Heart left ventricle (tissue), 16 donors: ENCODE data around the gene NFIB. TPM values are rescaled to one million over a fixed set of nuclear protein-coding genes. Genes with fewer than 3 reads are reported as not detected.

ENCODE experiments used
- ATAC-seq, 4 donors: fragments of 200-7000 bp; cut with Tn5 transposase; one replicate each; pipeline ENCODE4 v1.9.1; 2020 to 2022; ENCODE audit warnings: moderate library complexity in 4 of 4, mild to moderate bottlenecking in 3 of 4, moderate number of reproducible peaks in 1 of 4
- DNase-seq, 5 donors: peaks; one replicate each; pipeline ENCODE4 v3.0.0-alpha.2; 2020
- H3K27ac ChIP-seq, 12 donors: fragments of 200-600 bp; sonication (generic) in 4 of 12; one replicate each; pipeline versions ENCODE4 v1.5.0 to v1.8.0; 2016 to 2022; ENCODE audit warnings: mild to moderate bottlenecking in 2 of 12
- H3K27me3 ChIP-seq, 9 donors: fragments of 200-600 bp; sonication (generic) in 2 of 9; one replicate each; pipeline versions ENCODE4 v1.5.1 to v1.8.0; 2016 to 2022; ENCODE audit warnings: mild to moderate bottlenecking in 3 of 9
- H3K36me3 ChIP-seq, 9 donors: fragments of 200-600 bp; sonication (generic) in 2 of 9; one replicate each; pipeline versions ENCODE4 v1.5.0 to v1.8.0; 2018 to 2022; ENCODE audit warnings: mild to moderate bottlenecking in 2 of 9
- H3K4me1 ChIP-seq, 12 donors: fragments of 200-600 bp; sonication (generic) in 4 of 12; one replicate each; pipeline versions ENCODE4 v1.5.0 to v1.8.0; 2016 to 2022; ENCODE audit warnings: mild to moderate bottlenecking in 3 of 12
- H3K4me3 ChIP-seq, 12 donors: fragments of 200-600 bp; sonication (generic) in 4 of 12; one replicate each; pipeline versions ENCODE4 v1.5.0 to v1.8.0; 2017 to 2022; ENCODE audit warnings: mild to moderate bottlenecking in 9 of 12, moderate library complexity in 4 of 12
- H3K9me3 ChIP-seq, 12 donors: fragments of 200-600 bp; sonication (generic) in 4 of 12; one replicate each; pipeline versions ENCODE4 v1.5.0 to v1.8.0; 2016 to 2022; ENCODE audit warnings: mild to moderate bottlenecking in 1 of 12
- POLR2A ChIP-seq, 2 donors: fragments of 450-650 bp; IDR thresholded peaks; one replicate each; pipeline ENCODE4 v1.6.1; 2017; ENCODE audit warnings: antibody characterized with exemption in 2 of 2, mild to moderate bottlenecking in 2 of 2, moderate library complexity in 2 of 2
- WGBS, 4 donors: extraction: QIAGEN DNeasy Blood & Tissue Kit in 2 of 4; methylation state at CpG; one replicate each; pipeline versions ENCODE4 v1.1.5 to v1.1.7; 2013 to 2018; 5-methylcytosine and 5-hydroxymethylcytosine counted together
- intact Hi-C, 10 donors: fragments of 100-400 bp; cut with DNase I; formaldehyde crosslinking; loops; one replicate each; pipeline versions ENCODE4 v1.11.1 to v1.14.2; 2022
- polyA plus RNA-seq, 2 donors: library from polyadenylated mRNA; stranded (reverse); fragments of 200-250 nt; gene quantifications; one replicate each; pipeline ENCODE4 v1.2.3, GENCODE V29; 2013
- total RNA-seq, 9 donors: library from RNA; depleted of rRNA in 2 of 9; stranded (reverse); fragments of >200 nt in 2 of 9; fragmentation: NEBNext Ultra II Directional in 3 of 9; extraction: Animal tissue kit (Norgen Biotek cat#: 25700) in 3 of 9; gene quantifications; one replicate each; pipeline versions ENCODE4 v1.1.0 to v1.2.4, GENCODE V29; 2016 to 2023
- TF ChIP-seq, protein P1 (sequence below), 12 donors: fragments of 200-600 bp; sonication (generic) in 4 of 12; IDR thresholded peaks; one replicate each; pipeline versions ENCODE4 v1.5.0 to v1.8.0; 2018 to 2022; ENCODE audit warnings: antibody characterized with exemption in 12 of 12, mild to moderate bottlenecking in 5 of 12
- donor health status: ischemic (EF 13 %, LVEDD 7.1; RV severe dilation, severe dysfunction).
- donor health status: healthy with polysubstance abuse.
- donor health status: DM: no; HTN: yes; CAD: no.
- donor health status: DM: no; HTN: no; CAD: no.
- donor health status: ischemic (EF 25% LVEDD 6.9; RV normal size, moderate dysfunction).
- donor health status: ischemic (EF 25% LVEDD 5.7; RV mildly dilated, moderate dysfunction).
- donor health status: healthy.
- donor health status: DM: yes; HTN: yes; CAD: no.
- donor health status: ischemic (EF 35%, LVEDD 5.7; RV mildly dilated, moderate dysfunction).
- donor health status: nonischemic (EF 11% LVEDD 7.7; RV severe dilation, severe dysfunction).
- donor health status: DM: yes; HTN: yes; CAD: no.
- donor health status: PGD.
- donor health status: ischemic (EF 29% LVEDD 5.4; RV normal size, mild dysfunction).
- donor health status: nonischemic (EF 23%, LVEDD 6.1; RV moderate dilation, normal function).

Gene NFIB
- total and polyA plus RNA-seq, 11 donors = 24.5 to 148 (median 98.2) TPM

- H3K4me1 ChIP-seq = peaks cover 0 to 14% (median 5%) of the 10 kb centered on the region in 12 donors
- DNase-seq = no peak
- no peak for TF ChIP-seq POLR2A (IDR thresholded peaks at IDR 0.05)
- TF ChIP-seq, protein P1, sequence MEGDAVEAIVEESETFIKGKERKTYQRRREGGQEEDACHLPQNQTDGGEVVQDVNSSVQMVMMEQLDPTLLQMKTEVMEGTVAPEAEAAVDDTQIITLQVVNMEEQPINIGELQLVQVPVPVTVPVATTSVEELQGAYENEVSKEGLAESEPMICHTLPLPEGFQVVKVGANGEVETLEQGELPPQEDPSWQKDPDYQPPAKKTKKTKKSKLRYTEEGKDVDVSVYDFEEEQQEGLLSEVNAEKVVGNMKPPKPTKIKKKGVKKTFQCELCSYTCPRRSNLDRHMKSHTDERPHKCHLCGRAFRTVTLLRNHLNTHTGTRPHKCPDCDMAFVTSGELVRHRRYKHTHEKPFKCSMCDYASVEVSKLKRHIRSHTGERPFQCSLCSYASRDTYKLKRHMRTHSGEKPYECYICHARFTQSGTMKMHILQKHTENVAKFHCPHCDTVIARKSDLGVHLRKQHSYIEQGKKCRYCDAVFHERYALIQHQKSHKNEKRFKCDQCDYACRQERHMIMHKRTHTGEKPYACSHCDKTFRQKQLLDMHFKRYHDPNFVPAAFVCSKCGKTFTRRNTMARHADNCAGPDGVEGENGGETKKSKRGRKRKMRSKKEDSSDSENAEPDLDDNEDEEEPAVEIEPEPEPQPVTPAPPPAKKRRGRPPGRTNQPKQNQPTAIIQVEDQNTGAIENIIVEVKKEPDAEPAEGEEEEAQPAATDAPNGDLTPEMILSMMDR (IDR thresholded peaks at IDR 0.05) = no peak
- no peak overlapping the region for H3K4me3 ChIP-seq
- WGBS, 4 donors = 84 to 89% (median 85%) methylated on average over 3 of the region's 3 CpGs
- ATAC-seq = no peak
- no peak overlapping the region for H3K27ac ChIP-seq
- intact Hi-C loops = loop anchor here in 2 of 10 donors (5.0 to 10.0 kb wide), 3 partner anchors 43 to 180 kb away; no protein-coding TSS in a partner anchor
- peaks cover 0 to 34% (median 13%) of the 10 kb centered on the region in 9 donors for H3K36me3 ChIP-seq
- no peaks in the 10 kb centered on the region for H3K27me3 ChIP-seq
- no peaks in the 10 kb centered on the region for H3K9me3 ChIP-seq
These were observed 229.1 kb downstream of the NFIB start for GRCh38 chr9:14084867-14085266.

GRCh38 chr9:14083366-14083765, 230.6 kb downstream of the NFIB start:
- H3K27ac ChIP-seq = no peak overlapping the region
- peaks cover 0 to 33% (median 13%) of the 10 kb centered on the region in 9 donors for H3K36me3 ChIP-seq
- 78 to 88% (median 84%) methylated on average over 1 of the region's 1 CpG for WGBS, 4 donors
- no peaks in the 10 kb centered on the region for H3K9me3 ChIP-seq
- no peak overlapping the region for H3K4me3 ChIP-seq
- H3K27me3 ChIP-seq = no peaks in the 10 kb centered on the region
- ATAC-seq (no peak), DNase-seq (no peak)
- TF ChIP-seq, protein P1 (IDR thresholded peaks at IDR 0.05) = no peak
- TF ChIP-seq POLR2A (IDR thresholded peaks at IDR 0.05) = no peak
- intact Hi-C loops = loop anchor here in 2 of 10 donors (10.0 kb wide), 2 partner anchors 49 to 179 kb away; no protein-coding TSS in a partner anchor
- H3K4me1 ChIP-seq = peaks cover 0 to 6% (median 0%) of the 10 kb centered on the region in 12 donors

DNA sequence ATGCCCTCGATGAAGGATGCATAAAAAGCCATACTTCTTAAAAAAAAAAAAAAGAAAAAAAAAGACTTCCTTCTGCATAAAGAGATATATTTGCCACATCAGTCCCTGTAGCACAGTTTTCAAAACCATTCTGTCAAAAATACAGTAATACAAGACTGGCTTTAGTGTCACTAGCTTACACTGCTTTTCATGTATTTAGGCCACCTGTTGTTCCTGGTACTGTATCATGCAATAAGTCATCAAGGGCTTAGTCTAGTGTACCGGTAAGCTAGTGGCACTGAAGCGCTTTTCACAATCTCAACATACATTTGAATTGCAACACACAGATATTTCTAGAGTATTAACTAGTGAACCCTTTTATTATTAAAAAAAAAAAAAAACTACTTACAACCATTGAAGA, 231.2 kb downstream of the NFIB start:
- no peak overlapping the region for H3K27ac ChIP-seq
- peaks cover 0 to 6% (median 0%) of the 10 kb centered on the region in 12 donors for H3K4me1 ChIP-seq
- ATAC-seq (no peak), DNase-seq (no peak)
- H3K36me3 ChIP-seq = peaks cover 0 to 29% (median 10%) of the 10 kb centered on the region in 9 donors
- no peak overlapping the region for H3K4me3 ChIP-seq
- H3K9me3 ChIP-seq = no peaks in the 10 kb centered on the region
- intact Hi-C loops = loop anchor here in 2 of 10 donors (10.0 kb wide), 2 partner anchors 48 to 178 kb away; no protein-coding TSS in a partner anchor
- TF ChIP-seq, protein P1 (IDR thresholded peaks at IDR 0.05) = no peak
- TF ChIP-seq POLR2A (IDR thresholded peaks at IDR 0.05) = no peak
- no peaks in the 10 kb centered on the region for H3K27me3 ChIP-seq
- 85 to 92% (median 88%) methylated on average over 3 of the region's 3 CpGs for WGBS, 4 donors

GRCh38 chr9:14081745-14082144, 232.2 kb downstream of the NFIB start:
- DNase-seq (no peak), ATAC-seq (no peak)
- Histone ChIP-seq H3K9me3 (no peaks in the 10 kb centered on the region), H3K4me1 (peaks cover 0 to 6% (median 0%) of the 10 kb centered on the region in 12 donors), H3K27ac (no peak overlapping the region), H3K4me3 (no peak overlapping the region), H3K36me3 (peaks cover 0 to 19% (median 1%) of the 10 kb centered on the region in 9 donors), H3K27me3 (no peaks in the 10 kb centered on the region)
- WGBS, 4 donors = 85 to 95% (median 92%) methylated on average over 4 of the region's 4 CpGs
- intact Hi-C loops = loop anchor here in 2 of 10 donors (10.0 kb wide), 2 partner anchors 47 to 177 kb away; no protein-coding TSS in a partner anchor
- TF ChIP-seq, protein P1 (IDR thresholded peaks at IDR 0.05) = no peak
- no peak for TF ChIP-seq POLR2A (IDR thresholded peaks at IDR 0.05)
